NB4 (cell line): ENCODE results near the gene WTAP.

Source experiments
- CTCF ChIP-seq: IDR thresholded peaks from one replicate; pipeline ENCODE4 v1.5.1; 2012; ENCODE audit warnings: low read depth, low read length
- MYC ChIP-seq: IDR thresholded peaks from 2 replicates; pipeline ENCODE4 v1.6.1; 2011; ENCODE audit warnings: low read depth, low read length
- POLR2A ChIP-seq: IDR thresholded peaks from 2 replicates; pipeline ENCODE4 v1.6.1; 2011; ENCODE audit warnings: mild to moderate bottlenecking; ENCODE audit not compliant: insufficient read length; ENCODE audit errors: extremely low read depth
- TF ChIP-seq, protein P1 (sequence below): IDR thresholded peaks from 2 replicates; pipeline ENCODE4 v1.6.1; 2011; ENCODE audit warnings: low read depth, low read length

GRCh38 chr6:159766906-159767305 lies 39.6 kb downstream of the WTAP start:
- TF ChIP-seq CTCF (no peak), POLR2A (no peak), MYC (no peak)
- TF ChIP-seq, protein P1, sequence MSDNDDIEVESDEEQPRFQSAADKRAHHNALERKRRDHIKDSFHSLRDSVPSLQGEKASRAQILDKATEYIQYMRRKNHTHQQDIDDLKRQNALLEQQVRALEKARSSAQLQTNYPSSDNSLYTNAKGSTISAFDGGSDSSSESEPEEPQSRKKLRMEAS, result no peak
